Lung (tissue), 12 donors: ENCODE data around the gene EXOC6B. TPM values are rescaled to one million over a fixed set of nuclear protein-coding genes. Genes with fewer than 3 reads are reported as not detected.

Experiments
- ATAC-seq: fragments of 200-7000 bp; cut with Tn5 transposase; one replicate; pipeline ENCODE4 v1.9.1; 2020; ENCODE audit warnings: moderate number of reproducible peaks; ENCODE audit not compliant: insufficient read depth, low FRiP score
- DNase-seq, 3 donors: peaks; one replicate each; pipeline ENCODE4 v3.0.0-alpha.2; 2013 to 2017
- H3K27ac ChIP-seq, 2 donors: one replicate each; pipeline ENCODE4 v1.5.1; 2013; ENCODE audit warnings: mild to moderate bottlenecking in 2 of 2, moderate library complexity in 2 of 2, control low read depth in 1 of 2, inconsistent platforms in 1 of 2, low read depth in 1 of 2, low read length in 1 of 2
- H3K27me3 ChIP-seq, 3 donors: one replicate each; pipeline ENCODE4 v1.5.1; 2013; ENCODE audit warnings: low read length in 2 of 3; ENCODE audit not compliant: control insufficient read depth in 3 of 3, insufficient read depth in 3 of 3
- H3K36me3 ChIP-seq, 4 donors: one replicate each; pipeline ENCODE4 v1.5.1; 2013; ENCODE audit warnings: low read length in 4 of 4, mild to moderate bottlenecking in 1 of 4, moderate library complexity in 1 of 4; ENCODE audit not compliant: control insufficient read depth in 4 of 4, insufficient read depth in 4 of 4
- H3K4me1 ChIP-seq, 5 donors: one replicate each; pipeline ENCODE4 v1.5.1; 2013; ENCODE audit warnings: low read length in 5 of 5, mild to moderate bottlenecking in 2 of 5, moderate library complexity in 1 of 5; ENCODE audit not compliant: control insufficient read depth in 5 of 5, insufficient read depth in 5 of 5
- H3K4me3 ChIP-seq: one replicate; pipeline ENCODE4 v1.5.1; 2013; ENCODE audit warnings: mild to moderate bottlenecking, control low read depth, moderate library complexity
- H3K9ac ChIP-seq, 2 donors: one replicate each; pipeline ENCODE4 v1.5.1; 2013; ENCODE audit warnings: low read length in 2 of 2, control low read depth in 1 of 2; ENCODE audit not compliant: insufficient read depth in 1 of 2
- H3K9me3 ChIP-seq, 4 donors: one replicate each; pipeline ENCODE4 v1.5.1; 2013; ENCODE audit warnings: low read length in 3 of 4, mild to moderate bottlenecking in 1 of 4, moderate library complexity in 1 of 4; ENCODE audit not compliant: control insufficient read depth in 4 of 4, insufficient read depth in 3 of 4
- WGBS, 2 donors: extraction: QIAGEN DNeasy Blood & Tissue Kit; methylation state at CpG; one replicate each; pipeline ENCODE4 v1.1.7; 2013; 5-methylcytosine and 5-hydroxymethylcytosine counted together
- polyA plus RNA-seq, 2 donors: library from polyadenylated mRNA; stranded (reverse); fragments of 200-250 nt; gene quantifications; one replicate each; pipeline ENCODE4 v1.2.1, GENCODE V29; 2013
- total RNA-seq, 2 donors: library from RNA; depleted of rRNA in 1 of 2; stranded (reverse); fragments of >200 nt in 1 of 2; gene quantifications; one replicate each; pipeline ENCODE4 v1.2.1, GENCODE V29; 2014 to 2021
- TF ChIP-seq, protein P1 (sequence below): IDR thresholded peaks from 2 replicates; pipeline ENCODE4 v1.5.1; 2012; ENCODE audit warnings: mild to moderate bottlenecking; ENCODE audit errors: control extremely low read depth, extremely low read depth
- donor health status: control.
- donor health status: control.
- donor health status: Bipolar disorder and iron deficiency.
- donor health status: healthy.
- donor health status: DM: yes; HTN: yes; CAD: no.

Gene EXOC6B
- total and polyA plus RNA-seq, 4 donors, result 3.3 to 46.0 (median 12.7) TPM

DNA sequence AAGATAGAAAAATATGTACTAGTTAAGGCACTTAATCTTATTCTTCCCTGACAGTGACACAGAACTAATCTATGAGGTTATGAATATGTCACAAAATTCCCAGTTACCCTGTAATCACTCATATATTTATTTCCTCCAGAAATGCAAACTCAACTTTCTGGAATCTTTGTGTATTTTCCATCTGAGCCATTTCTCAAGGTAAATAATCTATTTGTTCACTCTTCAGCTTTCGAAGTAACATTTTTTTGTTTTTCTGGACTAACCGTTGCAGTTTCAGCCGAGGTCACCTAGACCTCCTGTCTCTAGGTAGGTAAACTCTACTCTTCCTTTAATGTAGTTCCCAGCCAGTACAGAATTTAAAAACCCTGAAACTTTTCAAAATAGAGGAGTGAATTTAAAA lies 250.9 kb downstream of the EXOC6B start:
- WGBS, 2 donors, result 88 to 92% methylated on average over 3 of the region's 3 CpGs
- ATAC-seq (no peak), DNase-seq (no peak)
- Histone ChIP-seq H3K9ac (no peak overlapping the region), H3K27ac (no peak overlapping the region), H3K36me3 (no peaks in the 10 kb centered on the region), H3K4me1 (peaks cover 0 to 15% (median 4%) of the 10 kb centered on the region in 5 donors), H3K27me3 (no peaks in the 10 kb centered on the region), H3K9me3 (no peaks in the 10 kb centered on the region), H3K4me3 (no peak overlapping the region)
- TF ChIP-seq, protein P1, sequence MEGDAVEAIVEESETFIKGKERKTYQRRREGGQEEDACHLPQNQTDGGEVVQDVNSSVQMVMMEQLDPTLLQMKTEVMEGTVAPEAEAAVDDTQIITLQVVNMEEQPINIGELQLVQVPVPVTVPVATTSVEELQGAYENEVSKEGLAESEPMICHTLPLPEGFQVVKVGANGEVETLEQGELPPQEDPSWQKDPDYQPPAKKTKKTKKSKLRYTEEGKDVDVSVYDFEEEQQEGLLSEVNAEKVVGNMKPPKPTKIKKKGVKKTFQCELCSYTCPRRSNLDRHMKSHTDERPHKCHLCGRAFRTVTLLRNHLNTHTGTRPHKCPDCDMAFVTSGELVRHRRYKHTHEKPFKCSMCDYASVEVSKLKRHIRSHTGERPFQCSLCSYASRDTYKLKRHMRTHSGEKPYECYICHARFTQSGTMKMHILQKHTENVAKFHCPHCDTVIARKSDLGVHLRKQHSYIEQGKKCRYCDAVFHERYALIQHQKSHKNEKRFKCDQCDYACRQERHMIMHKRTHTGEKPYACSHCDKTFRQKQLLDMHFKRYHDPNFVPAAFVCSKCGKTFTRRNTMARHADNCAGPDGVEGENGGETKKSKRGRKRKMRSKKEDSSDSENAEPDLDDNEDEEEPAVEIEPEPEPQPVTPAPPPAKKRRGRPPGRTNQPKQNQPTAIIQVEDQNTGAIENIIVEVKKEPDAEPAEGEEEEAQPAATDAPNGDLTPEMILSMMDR, result no peak

DNA sequence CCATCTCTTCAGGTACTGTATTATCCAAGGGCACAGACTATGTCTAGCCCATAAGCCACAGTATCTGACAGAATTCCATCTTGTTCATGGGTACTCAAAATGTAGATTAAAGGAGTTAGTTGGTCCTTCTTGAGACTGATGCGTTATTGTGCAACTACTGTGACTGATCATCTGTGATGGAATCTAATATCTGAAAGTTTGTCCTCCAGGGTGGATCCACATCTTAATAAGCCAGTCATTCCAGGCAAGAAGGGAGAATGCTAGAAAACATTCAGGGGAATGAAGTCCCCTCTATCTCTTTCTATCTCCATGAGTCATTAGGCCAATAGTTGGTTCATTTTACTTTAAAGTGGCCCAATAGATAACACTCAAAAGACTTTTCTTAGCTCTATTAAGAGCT lies 252.6 kb downstream of the EXOC6B start:
- 95 to 100% methylated on average over 1 of the region's 1 CpG for WGBS, 2 donors
- TF ChIP-seq, protein P1, result no peak
- ATAC-seq (no peak), DNase-seq (no peak)
- peaks cover 0 to 7% (median 4%) of the 10 kb centered on the region in 5 donors for H3K4me1 ChIP-seq
- no peak overlapping the region for H3K4me3 ChIP-seq
- no peaks in the 10 kb centered on the region for H3K27me3 ChIP-seq
- no peaks in the 10 kb centered on the region for H3K9me3 ChIP-seq
- H3K27ac ChIP-seq, result no peak overlapping the region
- H3K9ac ChIP-seq, result no peak overlapping the region
- H3K36me3 ChIP-seq, result no peaks in the 10 kb centered on the region

DNA sequence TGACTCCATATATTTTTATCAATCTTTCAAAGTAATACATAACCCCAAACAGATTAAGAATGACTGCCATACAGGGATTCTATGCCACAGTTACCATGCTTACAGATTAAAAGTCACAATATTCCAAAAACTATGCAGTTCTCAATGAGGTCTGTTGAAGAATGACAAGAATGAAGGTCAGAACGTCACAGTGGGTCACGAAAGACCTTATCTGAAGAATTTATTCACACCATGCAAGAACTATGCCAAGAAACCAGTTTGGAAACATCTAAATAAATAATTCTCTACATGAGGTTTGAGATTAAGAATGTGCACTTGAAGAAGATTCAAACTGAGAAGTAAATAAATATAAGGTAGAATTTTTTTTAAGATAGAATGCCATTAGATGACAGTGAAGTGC lies 253.3 kb downstream of the EXOC6B start:
- TF ChIP-seq, protein P1, result no peak
- Histone ChIP-seq H3K4me1 (peaks cover 0 to 7% (median 3%) of the 10 kb centered on the region in 5 donors), H3K27me3 (no peaks in the 10 kb centered on the region), H3K9me3 (no peaks in the 10 kb centered on the region), H3K27ac (no peak overlapping the region), H3K4me3 (no peak overlapping the region), H3K36me3 (no peaks in the 10 kb centered on the region), H3K9ac (no peak overlapping the region)
- 64 to 83% methylated on average over 2 of the region's 2 CpGs for WGBS, 2 donors
- DNase-seq (no peak), ATAC-seq (no peak)

DNA sequence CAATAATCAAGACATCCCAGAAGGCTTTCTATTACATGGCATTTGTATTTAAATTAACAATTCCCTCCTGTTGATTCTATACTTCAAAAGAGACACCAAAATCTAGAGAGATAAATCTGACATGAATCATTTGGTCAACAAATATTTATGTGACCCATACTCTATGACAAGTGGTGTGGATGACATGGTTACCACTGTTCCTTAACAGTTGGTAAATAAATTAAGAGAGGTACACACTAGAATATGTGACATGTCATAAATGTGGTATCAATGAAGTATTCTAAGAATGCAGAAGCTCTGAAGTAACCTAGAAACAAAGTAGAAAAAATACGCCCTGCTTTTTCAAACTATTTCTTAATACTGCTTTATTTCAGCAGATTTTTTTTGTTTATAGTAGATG lies 255.4 kb downstream of the EXOC6B start:
- TF ChIP-seq, protein P1, result no peak
- Histone ChIP-seq H3K36me3 (no peaks in the 10 kb centered on the region), H3K27ac (no peak overlapping the region), H3K4me1 (peaks cover 0 to 4% (median 0%) of the 10 kb centered on the region in 5 donors), H3K27me3 (no peaks in the 10 kb centered on the region), H3K4me3 (no peak overlapping the region), H3K9me3 (no peaks in the 10 kb centered on the region), H3K9ac (no peak overlapping the region)
- 81 to 91% methylated on average over 1 of the region's 1 CpG for WGBS, 2 donors
- ATAC-seq (no peak), DNase-seq (no peak)
